GM18868 (cell line): ENCODE measurements around the gene CLTCL1.
"Not testable (repeated sequence)": the region's sequence is repeated elsewhere in the genome, so short reads cannot be mapped to it uniquely, and the experiment has no call there.

Experiments used
- ATAC-seq: cut with Tn5 transposase; IDR thresholded peaks from one replicate; pipeline ENCODE4 v1.9.1; 2021; ENCODE audit warnings: mild to moderate bottlenecking, moderate library complexity; ENCODE audit not compliant: unreplicated experiment

CLTCL1 gene

DNA sequence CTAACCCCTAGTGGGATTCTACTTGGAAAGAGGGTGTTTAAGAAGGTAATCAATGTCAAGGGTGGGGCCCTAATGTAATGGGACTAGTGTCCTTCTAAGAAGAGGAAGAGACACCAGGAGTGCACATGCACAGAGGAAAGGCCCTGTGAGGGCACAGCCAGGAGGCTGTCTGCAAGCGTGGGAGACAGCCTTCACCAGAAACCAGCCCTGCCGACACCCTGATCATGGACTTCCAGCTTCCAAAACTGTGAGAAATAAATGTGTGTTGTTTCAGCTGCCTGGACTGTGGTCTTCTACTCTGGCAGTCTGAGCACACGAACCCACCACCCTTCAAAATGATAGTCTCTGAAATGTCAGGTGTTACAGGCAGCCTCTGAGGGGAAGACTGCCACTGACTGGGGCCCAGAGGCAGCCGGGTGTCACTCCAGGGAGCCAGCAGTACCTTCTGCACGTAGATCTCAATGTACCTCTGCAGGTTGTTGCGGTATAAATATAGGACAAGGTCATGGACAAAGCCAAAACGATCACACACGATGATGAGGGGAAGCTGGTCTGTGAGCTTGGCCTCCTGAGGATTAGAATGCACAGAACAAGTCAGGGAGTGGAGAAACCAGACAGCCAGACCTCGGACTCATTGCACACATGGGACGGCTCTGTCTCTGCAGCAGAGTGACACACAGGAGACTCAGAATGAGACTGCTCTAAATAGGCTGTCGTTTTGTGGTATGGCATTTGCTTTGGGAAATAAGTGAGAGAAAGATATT is 69.1 kb downstream of the CLTCL1 start:
- ATAC-seq = no peak

DNA sequence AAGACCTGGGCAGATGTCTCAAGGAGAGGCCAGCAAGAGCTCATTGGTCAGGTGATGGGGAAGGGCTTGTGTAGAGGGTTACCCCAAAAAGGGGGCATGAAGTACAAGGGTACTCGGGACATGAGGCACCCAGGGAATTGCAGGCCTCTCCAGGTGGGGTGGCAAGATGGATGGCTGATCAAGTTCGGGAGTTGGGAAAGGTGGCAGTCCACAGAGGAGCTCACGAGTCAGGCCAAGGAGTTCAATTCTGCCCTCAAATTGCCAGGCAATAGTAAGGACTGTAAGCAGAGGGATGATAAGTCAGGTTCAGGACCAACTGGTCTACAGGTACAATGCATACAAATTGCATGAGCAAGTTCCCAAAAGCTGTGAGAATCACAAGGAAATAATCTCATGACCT is 70.7 kb downstream of the CLTCL1 start:
- ATAC-seq = no peak

DNA sequence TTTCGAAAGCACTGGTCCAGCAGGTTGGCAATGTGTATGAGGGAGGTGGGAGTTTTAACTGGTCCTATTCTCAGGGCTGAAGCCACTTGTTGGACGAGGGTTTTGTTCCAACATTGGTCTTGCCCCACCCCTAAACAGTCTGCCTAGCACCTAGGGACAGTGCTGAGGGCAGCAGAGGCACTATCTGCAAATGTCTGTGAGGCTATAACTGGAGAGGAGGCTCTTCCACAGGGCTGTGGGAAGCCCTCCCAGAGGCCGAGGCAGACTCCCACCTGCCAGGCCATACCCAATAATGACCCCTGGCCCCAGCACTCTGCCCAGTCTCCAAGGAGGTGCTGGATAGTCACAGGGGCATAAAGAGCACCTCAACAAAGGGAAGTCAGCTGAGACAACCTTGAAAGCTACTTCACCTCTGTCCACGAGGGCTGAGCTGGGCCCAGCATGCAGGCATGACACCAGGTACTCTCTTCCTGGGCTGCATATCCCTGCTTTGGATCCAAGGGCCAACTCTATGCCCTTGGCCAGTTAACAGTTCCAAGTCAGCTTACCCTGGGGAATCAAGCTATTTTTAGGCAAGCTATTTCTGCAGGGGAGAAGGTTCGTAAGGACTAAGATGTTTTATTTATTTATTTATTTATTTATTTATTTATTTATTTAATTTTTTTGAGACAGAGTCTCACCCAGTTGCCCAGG is 72.8 kb downstream of the CLTCL1 start:
- no peak for ATAC-seq

DNA sequence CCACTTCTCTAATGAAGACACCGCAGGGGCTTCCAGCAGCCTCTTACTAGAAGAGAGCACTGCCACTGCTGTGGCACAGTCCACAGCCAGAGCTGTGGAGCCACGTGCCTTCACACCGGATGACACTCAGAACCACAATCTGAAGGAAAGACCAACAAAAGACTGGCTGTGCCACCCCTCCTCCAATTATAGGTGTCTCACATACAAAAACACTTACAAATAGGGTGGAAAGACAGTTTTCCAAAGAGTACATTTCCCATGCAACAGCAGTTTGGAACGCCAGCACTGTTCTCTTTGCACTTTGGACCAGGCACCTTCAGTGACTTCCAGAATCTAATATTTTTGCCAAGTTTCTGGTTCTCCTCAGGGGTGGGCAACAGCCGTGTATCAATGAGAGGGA is 74.9 kb downstream of the CLTCL1 start:
- no peak for ATAC-seq

DNA sequence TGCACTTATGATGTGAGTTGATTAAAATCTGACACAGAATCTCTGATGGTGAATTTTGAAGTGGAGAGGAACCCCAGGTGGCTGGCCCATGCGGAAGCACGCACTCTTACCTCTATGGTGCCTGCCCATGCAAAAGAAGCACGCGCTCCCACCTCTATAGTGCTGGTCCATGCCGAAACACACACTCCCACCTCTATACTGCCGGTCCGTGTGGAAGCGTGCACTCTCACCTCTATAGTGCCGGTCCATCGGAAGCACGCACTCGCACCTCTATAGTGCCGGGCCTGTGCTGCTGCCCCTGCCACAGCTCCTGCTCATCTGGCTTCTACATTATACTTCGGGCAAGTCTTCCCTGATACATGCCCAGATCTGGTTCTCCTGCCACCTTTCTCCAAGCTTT is 76.2 kb downstream of the CLTCL1 start:
- ATAC-seq = no peak

DNA sequence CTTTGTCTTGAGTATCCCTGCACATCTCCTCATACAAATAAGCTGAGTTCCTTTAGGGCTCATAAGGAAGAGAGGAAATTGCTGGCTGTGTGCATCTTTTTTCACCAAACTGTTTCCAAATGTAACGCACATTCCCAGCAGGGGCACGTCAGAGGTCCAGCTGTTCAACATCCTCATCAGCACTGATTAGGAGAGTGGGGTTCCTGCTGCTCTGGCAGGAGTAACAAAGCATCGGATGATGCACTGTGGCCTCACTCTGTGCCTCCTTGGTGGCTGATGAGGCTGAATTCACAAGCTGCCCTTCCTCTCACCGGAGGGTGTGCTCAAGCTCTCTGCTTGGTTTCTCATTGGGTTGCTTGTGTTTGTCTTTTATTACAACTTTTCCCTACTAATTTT is 77.4 kb downstream of the CLTCL1 start:
- no peak for ATAC-seq

DNA sequence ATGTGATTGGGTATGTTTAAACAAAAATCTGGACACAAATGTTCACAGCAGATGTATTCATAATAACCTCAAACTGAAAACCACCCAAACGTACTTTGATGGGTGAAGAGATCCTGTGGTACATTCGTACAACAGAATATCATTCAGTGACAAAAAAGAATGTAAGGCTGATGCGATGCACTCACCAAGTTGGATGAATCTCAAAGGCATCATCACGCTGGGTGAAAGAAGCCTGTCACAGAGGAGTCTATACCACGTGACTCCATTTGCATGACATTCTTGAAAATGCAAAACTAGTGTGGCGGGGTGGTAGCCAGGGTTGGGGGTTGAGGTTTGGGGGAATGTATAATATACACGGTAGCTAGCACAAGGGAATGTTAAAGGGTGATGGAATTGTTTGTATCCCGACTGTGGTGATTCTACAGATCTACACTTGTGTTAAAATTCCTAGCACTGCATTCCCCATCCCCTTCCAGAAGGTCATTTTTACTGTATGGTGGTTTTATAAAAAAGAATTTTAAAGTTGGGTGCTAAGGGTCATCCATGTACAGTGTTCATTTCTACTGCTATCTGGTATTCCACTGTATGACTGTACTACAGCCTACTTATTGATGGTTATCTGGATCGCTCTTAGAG is 78.0 kb downstream of the CLTCL1 start:
- no peak for ATAC-seq

DNA sequence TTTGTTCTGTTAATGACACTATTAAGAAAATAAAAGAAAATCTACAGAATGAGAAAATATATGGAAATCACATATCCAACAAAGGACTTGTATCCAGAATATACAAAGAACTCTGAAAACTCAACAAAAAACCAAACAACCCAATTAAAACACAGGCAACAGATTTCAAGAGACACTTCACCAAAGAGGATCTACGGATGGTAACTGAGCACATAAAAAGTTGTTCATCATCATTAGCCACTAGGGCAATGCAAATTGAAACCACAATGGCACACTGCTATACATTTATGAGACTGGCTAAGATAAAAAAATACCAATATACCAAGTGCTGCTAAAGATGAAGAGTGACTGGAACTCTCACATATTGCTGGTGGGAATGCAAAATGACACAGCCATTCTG is 78.5 kb downstream of the CLTCL1 start:
- ATAC-seq = no peak

DNA sequence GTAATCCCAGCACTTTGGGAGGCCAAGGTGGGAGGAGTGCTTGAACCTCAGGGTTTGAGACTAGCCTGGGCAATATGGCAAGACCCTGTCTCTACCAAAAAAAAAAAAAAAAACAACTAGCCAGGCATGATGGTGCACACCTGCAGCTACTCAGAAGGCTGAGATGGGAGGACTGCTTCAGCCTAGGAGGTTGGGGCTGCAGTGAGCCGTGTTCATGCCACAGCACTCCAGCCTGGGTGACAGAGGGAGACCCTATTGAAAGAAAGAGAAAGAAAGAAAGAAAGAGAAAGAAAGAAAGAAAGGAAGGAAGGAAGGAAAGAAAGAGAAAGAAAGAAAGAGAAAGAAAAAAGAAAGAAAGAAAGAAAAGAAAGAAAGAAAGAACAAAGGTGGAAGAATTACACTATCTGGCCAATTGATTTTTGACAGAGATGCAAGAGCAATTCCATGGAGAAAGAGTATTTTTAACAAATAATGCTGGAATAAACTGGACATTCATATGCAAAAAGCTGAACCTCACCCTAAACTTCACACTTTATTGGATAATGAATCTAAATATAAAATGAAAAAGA is 79.1 kb downstream of the CLTCL1 start:
- no peak for ATAC-seq

DNA sequence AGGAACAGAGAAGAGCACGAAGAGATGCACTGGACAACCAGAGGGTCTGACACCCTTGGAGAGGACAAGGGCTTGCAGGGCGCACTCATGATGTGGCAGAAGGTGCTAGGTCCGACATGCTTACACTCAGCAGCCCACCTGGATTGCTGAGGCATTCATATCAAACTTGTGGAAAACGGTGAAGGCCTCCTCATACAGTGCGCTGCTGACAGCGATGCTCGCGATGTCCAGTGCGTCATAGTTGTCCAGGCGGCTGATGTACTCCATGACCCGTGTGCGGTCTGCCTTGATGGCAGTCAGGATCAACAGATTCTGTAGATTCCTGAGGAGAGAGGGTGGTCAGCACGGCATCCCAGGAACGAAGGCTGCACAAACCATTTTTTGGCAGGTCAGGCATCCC is 81.3 kb downstream of the CLTCL1 start:
- no peak for ATAC-seq

DNA sequence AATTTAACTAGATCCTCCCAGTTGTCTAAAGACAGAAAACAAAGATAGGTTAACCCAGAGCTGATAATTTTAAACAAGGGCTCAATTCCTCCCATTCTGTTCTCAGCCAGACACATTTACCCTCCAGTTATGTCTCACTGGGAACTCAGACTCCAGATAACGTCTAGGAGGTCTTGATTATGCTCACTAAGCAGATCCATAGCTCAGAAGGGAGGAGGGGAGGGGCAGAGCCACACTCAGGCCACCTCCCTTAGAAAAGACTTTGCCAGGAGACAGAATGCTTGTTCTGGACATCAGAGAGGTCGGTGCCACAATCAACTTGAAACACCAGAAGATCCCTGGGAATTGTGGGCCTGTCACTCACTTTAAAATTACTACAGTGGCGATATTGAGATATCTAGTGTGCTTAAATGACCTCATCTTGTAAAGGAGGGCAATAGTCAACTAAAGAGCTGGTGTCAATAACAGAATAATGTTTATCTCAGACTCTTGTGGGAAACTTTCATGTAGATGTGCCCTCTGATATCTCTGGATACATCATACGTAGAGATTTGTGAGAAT is 83.2 kb downstream of the CLTCL1 start:
- ATAC-seq = no peak

DNA sequence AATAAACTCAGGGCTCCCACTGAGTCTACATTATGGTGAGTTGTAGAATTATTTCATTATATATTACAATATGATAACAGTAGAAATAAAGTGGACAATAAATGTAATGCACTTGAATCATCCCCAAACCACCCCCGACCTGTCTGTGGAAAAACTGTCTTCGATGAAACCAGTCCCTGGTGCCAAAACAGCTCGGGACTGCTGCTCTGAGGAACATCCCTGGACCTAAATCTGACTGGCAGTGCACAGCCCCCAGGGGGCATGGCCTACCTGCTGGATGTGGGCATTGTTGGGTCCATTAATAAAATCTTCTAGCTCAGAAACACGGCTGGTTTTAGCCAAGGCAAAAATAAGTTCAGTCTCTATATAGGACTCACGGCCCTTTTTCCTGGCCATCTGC is 83.6 kb downstream of the CLTCL1 start:
- ATAC-seq = no peak

DNA sequence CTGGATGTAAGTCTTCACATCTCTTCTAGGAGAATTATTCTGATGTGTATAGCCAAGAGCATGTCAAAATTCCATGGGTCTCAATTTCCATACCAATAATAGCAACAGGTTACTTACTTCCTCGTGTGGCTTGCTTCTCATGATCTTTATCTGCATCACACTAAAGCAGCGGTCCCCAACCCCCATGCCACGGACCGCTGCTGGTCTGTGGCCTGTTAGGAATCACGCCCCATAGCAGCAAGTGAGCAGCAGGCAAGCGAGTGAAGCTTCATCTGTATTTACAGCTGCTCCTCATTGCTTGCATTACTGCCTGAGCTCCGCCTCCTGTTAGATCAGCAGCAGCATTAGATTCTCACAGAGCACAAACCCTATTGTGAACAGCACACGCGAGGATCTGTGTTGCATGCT is 84.1 kb downstream of the CLTCL1 start:
- no peak for ATAC-seq

DNA sequence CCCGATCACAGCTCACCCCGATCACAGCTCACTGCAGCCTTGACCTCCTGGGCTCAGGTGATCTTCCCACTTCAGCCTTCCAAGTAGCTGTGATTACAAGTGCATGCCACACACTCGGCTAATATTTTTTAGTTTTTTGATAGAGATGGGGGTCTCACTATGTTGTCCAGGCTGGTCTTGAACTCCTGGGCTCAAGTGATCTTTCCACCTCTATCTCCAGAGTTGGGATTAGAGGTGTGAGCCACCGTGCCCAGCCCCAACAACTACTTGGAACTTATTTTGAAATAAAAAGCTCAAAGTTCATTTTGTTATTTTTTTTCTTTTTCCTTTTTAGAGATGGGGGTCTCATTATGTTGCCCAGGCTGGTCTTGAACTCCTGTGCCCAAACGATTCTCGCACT is 85.2 kb downstream of the CLTCL1 start:
- ATAC-seq = no peak

DNA sequence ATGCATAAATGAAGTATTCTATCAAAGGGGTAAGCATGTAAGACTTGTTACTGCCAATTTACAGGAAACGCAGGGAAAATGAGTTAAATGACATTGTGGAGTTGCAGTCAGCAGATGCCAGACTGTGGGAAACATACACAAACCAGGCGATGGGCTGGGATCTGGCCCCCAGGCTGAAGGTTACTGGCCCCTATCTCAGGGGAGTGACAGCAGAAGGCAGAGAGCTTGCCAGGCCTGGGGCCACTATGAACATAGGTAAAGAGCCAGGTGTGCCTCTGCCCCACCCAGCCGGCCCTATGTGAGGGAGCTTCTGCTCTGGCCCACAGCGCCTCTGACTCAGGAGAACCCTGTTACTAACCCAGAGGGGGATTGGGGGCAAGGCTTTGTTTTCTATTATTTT is 86.9 kb downstream of the CLTCL1 start:
- ATAC-seq = no peak

DNA sequence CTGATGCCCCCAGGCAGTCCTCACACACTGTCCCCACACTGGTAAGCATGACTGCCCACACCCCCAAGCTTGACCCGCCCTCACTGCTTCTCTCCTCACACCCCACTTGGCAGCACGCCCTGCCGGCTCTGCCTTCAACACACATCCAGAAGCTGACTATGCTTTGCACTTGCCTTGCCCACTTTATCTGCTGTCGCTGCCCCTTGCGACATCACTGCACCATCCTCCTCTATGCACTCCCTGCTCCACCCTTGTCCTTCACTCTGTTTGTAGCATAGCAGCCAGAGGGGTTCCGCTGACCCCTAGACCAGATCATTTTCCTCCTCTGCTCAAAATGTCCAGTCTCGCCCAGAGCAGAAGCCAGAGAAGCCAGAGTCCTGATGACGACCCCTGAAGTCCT is 87.7 kb downstream of the CLTCL1 start:
- ATAC-seq = no peak

DNA sequence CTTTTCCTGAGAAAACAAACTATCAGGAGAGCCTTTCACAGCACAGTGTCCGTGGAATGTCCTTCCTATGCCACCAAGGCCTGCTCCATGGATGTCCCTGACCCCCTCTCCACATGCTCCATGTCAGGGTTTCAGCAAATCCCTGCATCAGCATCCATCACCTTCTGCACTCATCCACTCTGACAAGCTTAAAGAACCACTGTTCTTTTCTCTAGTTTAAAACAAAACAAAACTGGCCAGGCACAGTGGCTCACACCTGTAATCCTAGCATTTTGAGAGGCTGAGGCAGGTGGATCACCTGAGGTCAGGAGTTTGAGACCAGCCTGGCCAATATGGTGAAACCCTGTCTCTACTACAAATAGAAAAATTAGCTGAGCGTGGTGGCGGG is 88.7 kb downstream of the CLTCL1 start:
- not testable (repeated sequence) for ATAC-seq

DNA sequence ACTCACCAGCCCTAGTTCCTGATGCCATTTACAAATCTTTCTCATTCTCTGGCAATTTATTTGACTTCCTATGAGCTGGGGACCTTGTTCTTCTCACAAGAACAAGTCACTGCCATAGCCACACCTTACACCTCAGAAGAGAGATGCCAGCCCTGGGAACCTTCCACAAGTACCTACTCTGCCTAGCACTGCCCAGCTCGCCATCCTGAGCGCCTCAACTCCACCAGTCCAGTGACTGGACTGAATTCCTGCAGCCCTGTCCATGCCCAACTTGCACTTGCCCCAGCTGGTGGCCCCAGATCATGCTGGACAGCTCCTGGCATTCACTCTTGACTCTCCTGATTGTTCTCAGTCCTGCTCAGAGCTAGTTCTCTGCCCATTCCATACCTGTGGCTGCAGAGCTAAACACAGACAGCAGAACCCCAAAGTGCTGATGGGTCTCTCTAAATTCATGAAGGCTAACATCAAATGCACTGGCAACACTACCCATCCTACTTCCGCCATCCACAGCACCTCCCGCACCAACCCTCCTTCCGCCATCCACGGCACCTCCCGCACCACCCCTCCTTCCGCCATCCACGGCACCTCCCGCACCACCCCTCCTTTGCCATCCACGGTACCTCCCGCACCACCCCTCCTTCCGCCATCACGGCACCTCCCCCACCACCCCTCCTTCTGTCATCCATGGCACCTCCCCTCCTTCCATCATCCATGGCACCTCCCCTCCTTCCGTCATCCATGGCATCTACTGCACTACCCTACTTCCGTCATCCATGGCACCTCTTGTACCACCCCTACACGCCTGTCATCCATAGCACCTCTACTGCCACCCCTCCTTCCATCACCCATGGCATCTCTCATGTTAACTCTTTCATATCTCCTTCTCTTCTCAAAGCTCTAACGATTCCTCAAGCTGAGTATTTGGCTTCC is 89.4 kb downstream of the CLTCL1 start:
- ATAC-seq = no peak

DNA sequence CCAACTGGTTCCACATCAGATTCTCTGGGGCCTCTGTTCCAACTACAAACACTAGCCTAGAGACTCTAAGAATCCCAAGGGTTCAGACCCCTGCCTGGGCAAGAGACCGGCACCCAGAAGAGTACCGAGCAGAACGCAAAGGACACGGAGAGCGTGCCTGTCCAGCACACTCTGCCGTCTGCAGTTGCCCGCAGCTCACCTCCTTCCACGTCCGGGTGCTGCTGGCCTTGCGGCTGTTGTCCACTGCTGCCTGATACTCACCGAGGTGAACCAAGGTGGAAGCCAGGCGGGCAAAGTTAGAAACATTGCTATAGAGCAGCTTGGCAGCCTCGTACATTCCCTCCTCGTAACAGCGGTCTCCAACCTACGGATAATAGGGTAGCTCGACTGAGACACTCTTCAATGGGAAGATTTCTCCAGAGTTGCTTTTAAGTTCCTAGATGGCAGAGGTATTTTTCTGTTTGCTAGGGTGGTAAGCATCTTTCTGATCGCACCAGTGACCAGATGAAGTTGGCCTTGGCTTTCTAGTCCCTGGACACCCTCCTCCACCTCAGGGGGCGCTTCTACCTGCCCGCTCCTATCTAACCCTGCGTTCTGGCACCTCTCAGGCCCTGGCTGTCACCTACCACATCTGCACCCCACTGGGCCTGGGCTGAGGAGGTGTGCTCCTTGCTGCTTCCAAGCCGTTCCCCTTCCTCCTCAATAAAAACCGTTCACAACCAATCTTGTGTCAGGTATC is 90.2 kb downstream of the CLTCL1 start:
- ATAC-seq = no peak

DNA sequence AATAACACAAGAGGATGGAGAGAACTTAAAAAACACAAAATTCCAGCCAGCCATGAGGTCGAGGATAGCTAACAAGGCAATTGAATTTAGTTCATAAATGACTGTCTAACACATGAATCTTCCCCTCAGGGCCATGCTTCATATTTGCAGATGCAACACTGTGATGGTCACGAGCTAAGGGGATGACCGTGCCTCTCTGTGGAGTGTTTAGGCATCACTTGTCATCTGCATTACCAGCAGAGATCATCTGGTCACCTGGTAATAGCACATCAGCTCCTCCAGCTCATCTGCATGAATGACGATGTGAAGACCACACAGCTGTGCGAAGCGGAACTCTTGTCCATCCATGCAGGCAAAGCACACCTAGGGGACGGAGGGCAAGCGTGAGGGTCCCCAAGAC is 92.0 kb downstream of the CLTCL1 start:
- no peak for ATAC-seq
